Endothelial cell (in vitro differentiated cells): Measurements from ENCODE around the gene FBXL17. TPM values are rescaled to one million over a fixed set of nuclear protein-coding genes. Genes with fewer than 3 reads are reported as not detected.

ENCODE experiments used
- DNase-seq: peaks from one replicate; pipeline ENCODE4 v3.0.0; 2021; ENCODE audit warnings: low spot score
- H3K27ac Mint-ChIP-seq: one replicate; pipeline ENCODE4 v1.8.0; 2021; ENCODE audit warnings: mixed read lengths, inconsistent platforms; ENCODE audit not compliant: unreplicated experiment
- H3K27me3 Mint-ChIP-seq: one replicate; pipeline ENCODE4 v1.8.0; 2021; ENCODE audit warnings: mild to moderate bottlenecking, moderate library complexity, mixed read lengths, inconsistent platforms; ENCODE audit not compliant: unreplicated experiment
- H3K36me3 Mint-ChIP-seq: one replicate; pipeline ENCODE4 v1.8.0; 2021; ENCODE audit warnings: mild to moderate bottlenecking, low read depth, mixed read lengths, inconsistent platforms; ENCODE audit not compliant: unreplicated experiment
- H3K4me1 Mint-ChIP-seq: one replicate; pipeline ENCODE4 v1.8.0; 2021; ENCODE audit warnings: mild to moderate bottlenecking, mixed read lengths, inconsistent platforms; ENCODE audit not compliant: unreplicated experiment
- H3K4me3 Mint-ChIP-seq: one replicate; pipeline ENCODE4 v1.8.0; 2021; ENCODE audit warnings: mild to moderate bottlenecking, mixed read lengths, inconsistent platforms; ENCODE audit not compliant: unreplicated experiment
- H3K9me3 Mint-ChIP-seq: one replicate; pipeline ENCODE4 v1.8.0; 2021; ENCODE audit warnings: mixed read lengths, inconsistent platforms; ENCODE audit not compliant: unreplicated experiment
- CTCF ChIP-seq: fragments of 200-600 bp; sonication (generic); IDR thresholded peaks from one replicate; pipeline ENCODE4 v1.5.0; 2021; ENCODE audit warnings: antibody characterized with exemption; ENCODE audit not compliant: unreplicated experiment
- total RNA-seq: library from RNA; stranded (reverse); fragmentation: NEBNext Ultra II Directional; extraction: Animal tissue kit (Norgen Biotek cat#: 25700); gene quantifications from one replicate; pipeline ENCODE4 v1.2.1, GENCODE V29; 2021; ENCODE audit not compliant: unreplicated experiment

The FBXL17 gene
- total RNA-seq, 1 donor from 2014 or later, result 14.9 TPM

DNA sequence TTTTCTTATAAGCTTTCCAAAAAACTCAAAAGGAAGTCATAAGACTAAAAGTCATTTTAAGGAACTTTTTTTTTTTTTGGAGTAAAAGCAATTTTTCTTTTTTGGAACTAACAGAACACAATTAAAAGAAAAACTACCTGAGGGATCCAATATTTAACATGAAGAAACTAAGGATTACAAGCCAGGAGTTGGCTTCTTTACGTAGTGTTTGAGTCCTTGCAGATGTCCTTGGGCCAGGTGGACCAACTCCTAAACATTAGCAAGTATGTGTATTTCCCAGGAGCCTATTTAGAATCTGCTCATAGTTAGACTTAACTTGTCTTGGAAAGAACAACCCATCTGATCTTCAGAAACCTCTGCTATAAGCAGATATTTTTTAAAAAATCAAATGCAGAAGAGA is 557.1 kb downstream of the FBXL17 start:
- DNase-seq, result no peak
- Mint-ChIP-seq H3K27ac (no peak overlapping the region), H3K36me3 (no peaks in the 10 kb centered on the region), H3K27me3 (no peaks in the 10 kb centered on the region), H3K4me3 (no peak overlapping the region), H3K9me3 (no peaks in the 10 kb centered on the region), H3K4me1 (no peaks in the 10 kb centered on the region)
- TF ChIP-seq CTCF, result no peak

DNA sequence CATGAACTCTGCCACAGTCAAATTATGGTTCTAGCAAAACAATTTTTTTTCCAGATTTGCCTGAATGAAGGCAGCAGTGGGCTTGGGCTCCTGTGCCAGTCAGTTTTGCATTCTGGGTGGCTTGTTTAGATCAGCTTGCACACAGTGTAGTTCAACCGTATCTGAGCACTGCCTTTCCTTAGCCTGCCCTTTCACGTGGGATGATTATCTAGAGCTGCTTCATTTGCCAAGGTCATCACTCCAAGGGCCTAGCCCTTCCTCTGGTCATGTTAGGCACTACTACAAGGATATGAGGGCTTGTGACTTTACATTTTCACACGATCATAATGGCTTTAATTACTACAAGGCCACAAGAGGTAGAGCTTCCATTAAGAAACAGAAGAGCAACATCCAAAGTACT is 560.6 kb downstream of the FBXL17 start:
- no peaks in the 10 kb centered on the region for H3K4me1 Mint-ChIP-seq
- H3K9me3 Mint-ChIP-seq, result no peaks in the 10 kb centered on the region
- no peak overlapping the region for H3K27ac Mint-ChIP-seq
- H3K4me3 Mint-ChIP-seq, result no peak overlapping the region
- no peaks in the 10 kb centered on the region for H3K27me3 Mint-ChIP-seq
- DNase-seq, result no peak
- TF ChIP-seq CTCF, result no peak
- no peaks in the 10 kb centered on the region for H3K36me3 Mint-ChIP-seq

GRCh38 chr5:107820429-107820828 is 561.5 kb downstream of the FBXL17 start:
- no peaks in the 10 kb centered on the region for H3K36me3 Mint-ChIP-seq
- no peak for TF ChIP-seq CTCF
- H3K9me3 Mint-ChIP-seq, result no peaks in the 10 kb centered on the region
- H3K4me3 Mint-ChIP-seq, result no peak overlapping the region
- no peak for DNase-seq
- H3K27ac Mint-ChIP-seq, result no peak overlapping the region
- no peaks in the 10 kb centered on the region for H3K4me1 Mint-ChIP-seq
- no peaks in the 10 kb centered on the region for H3K27me3 Mint-ChIP-seq

- H3K27ac Mint-ChIP-seq, result no peak overlapping the region
- H3K27me3 Mint-ChIP-seq, result peaks cover 3% of the 10 kb centered on the region
- no peak overlapping the region for H3K4me3 Mint-ChIP-seq
- DNase-seq, result no peak
- H3K36me3 Mint-ChIP-seq, result no peaks in the 10 kb centered on the region
- no peaks in the 10 kb centered on the region for H3K9me3 Mint-ChIP-seq
- no peaks in the 10 kb centered on the region for H3K4me1 Mint-ChIP-seq
- TF ChIP-seq CTCF, result no peak
Measured at GRCh38 chr5:107817951-107818350, 563.9 kb downstream of the FBXL17 start.

- no peak for TF ChIP-seq CTCF
- no peaks in the 10 kb centered on the region for H3K9me3 Mint-ChIP-seq
- H3K27ac Mint-ChIP-seq, result no peak overlapping the region
- H3K4me1 Mint-ChIP-seq, result no peaks in the 10 kb centered on the region
- peaks cover 3% of the 10 kb centered on the region for H3K27me3 Mint-ChIP-seq
- no peaks in the 10 kb centered on the region for H3K36me3 Mint-ChIP-seq
- H3K4me3 Mint-ChIP-seq, result no peak overlapping the region
- no peak for DNase-seq
Measured at GRCh38 chr5:107817436-107817835, 564.5 kb downstream of the FBXL17 start.
